ENCODE measurements around the gene LYPD3. TPM values are rescaled to one million over a fixed set of nuclear protein-coding genes. Genes with fewer than 3 reads are reported as not detected.

LYPD3 gene
- total RNA-seq, 1 donor from 2014 or later = 0.24 TPM

- H3K4me3 Mint-ChIP-seq = peak overlapping the region; percentile 83
- no peaks in the 10 kb centered on the region for H3K4me1 ChIP-seq
- no peaks in the 10 kb centered on the region for H3K79me2 ChIP-seq (ENCODE audit: low read depth)
- H3K9me3 Mint-ChIP-seq = no peaks in the 10 kb centered on the region
- peaks cover 3% of the 10 kb centered on the region for H3K27me3 Mint-ChIP-seq (ENCODE audit: insufficient read depth, low read depth)
- H3K4me1 Mint-ChIP-seq = peaks cover 5% of the 10 kb centered on the region
- H4K20me1 ChIP-seq (ENCODE audit: low read depth) = no peaks in the 10 kb centered on the region
- H3K27ac ChIP-seq = no peak overlapping the region
- H3K4me2 ChIP-seq = peak overlapping the region; percentile 75
- H3K36me3 ChIP-seq = no peaks in the 10 kb centered on the region
- H3K27me3 ChIP-seq = peaks cover 14% of the 10 kb centered on the region
- peaks cover 10% of the 10 kb centered on the region for H3F3A ChIP-seq (ENCODE audit: low read depth)
- no peak for TF ChIP-seq EZH2 (IDR thresholded peaks at IDR 0.05)
- TF ChIP-seq CTCF (IDR thresholded peaks at IDR 0.05) = no peak
- DNase-seq (ENCODE audit: low spot score) = peak; percentile 98
- H2AFZ ChIP-seq (replicated peaks) = peak overlapping the region; percentile 86
- H3K27ac Mint-ChIP-seq = peak overlapping the region; percentile 43
- no peak overlapping the region for H3K9ac ChIP-seq
- no peaks in the 10 kb centered on the region for H3K9me3 ChIP-seq (ENCODE audit: low read depth)
- H3K4me3 ChIP-seq = peak overlapping the region; percentile 40
- no peaks in the 10 kb centered on the region for H3K36me3 Mint-ChIP-seq
These were observed 9.7 kb upstream of the LYPD3 start for GRCh38 chr19:43474986-43475705.

- H3K9me3 Mint-ChIP-seq = no peaks in the 10 kb centered on the region
- Histone ChIP-seq H3K4me1 (no peaks in the 10 kb centered on the region), H3F3A (ENCODE audit: low read depth) (peaks cover 10% of the 10 kb centered on the region), H3K27ac (no peak overlapping the region), H2AFZ (replicated peaks) (no peak overlapping the region), H3K27me3 (peaks cover 14% of the 10 kb centered on the region), H3K79me2 (ENCODE audit: low read depth) (no peaks in the 10 kb centered on the region), H3K9me3 (ENCODE audit: low read depth) (no peaks in the 10 kb centered on the region), H4K20me1 (ENCODE audit: low read depth) (no peaks in the 10 kb centered on the region), H3K9ac (no peak overlapping the region), H3K4me2 (peak overlapping the region; percentile 75), H3K36me3 (no peaks in the 10 kb centered on the region), H3K4me3 (peak overlapping the region; percentile 40)
- no peak overlapping the region for H3K27ac Mint-ChIP-seq
- peaks cover 3% of the 10 kb centered on the region for H3K27me3 Mint-ChIP-seq (ENCODE audit: insufficient read depth, low read depth)
- no peaks in the 10 kb centered on the region for H3K36me3 Mint-ChIP-seq
- DNase-seq (ENCODE audit: low spot score) = no peak
- H3K4me3 Mint-ChIP-seq = peak overlapping the region; percentile 83
- TF ChIP-seq EZH2phosphoT487 (IDR thresholded peaks at IDR 0.05) (no peak), EZH2 (IDR thresholded peaks at IDR 0.05) (no peak), CTCF (IDR thresholded peaks at IDR 0.05) (no peak)
- H3K4me1 Mint-ChIP-seq = peaks cover 7% of the 10 kb centered on the region
These were observed 9.1 kb upstream of the LYPD3 start for GRCh38 chr19:43474487-43474886.

GRCh38 chr19:43471091-43471490 is 5.7 kb upstream of the LYPD3 start:
- Mint-ChIP-seq H3K36me3 (no peaks in the 10 kb centered on the region), H3K4me1 (peaks cover 11% of the 10 kb centered on the region), H3K4me3 (no peak overlapping the region), H3K27me3 (ENCODE audit: insufficient read depth, low read depth) (peaks cover 13% of the 10 kb centered on the region), H3K27ac (no peak overlapping the region), H3K9me3 (no peaks in the 10 kb centered on the region)
- H3K27ac ChIP-seq = no peak overlapping the region
- H3K9ac ChIP-seq = no peak overlapping the region
- H2AFZ ChIP-seq (replicated peaks) = no peak overlapping the region
- no peaks in the 10 kb centered on the region for H3K9me3 ChIP-seq (ENCODE audit: low read depth)
- H3K79me2 ChIP-seq (ENCODE audit: low read depth) = no peaks in the 10 kb centered on the region
- TF ChIP-seq EZH2phosphoT487 (IDR thresholded peaks at IDR 0.05) = no peak
- TF ChIP-seq CTCF (IDR thresholded peaks at IDR 0.05) = no peak
- TF ChIP-seq EZH2 (IDR thresholded peaks at IDR 0.05) = no peak
- DNase-seq (ENCODE audit: low spot score) = no peak
- H3K4me3 ChIP-seq = no peak overlapping the region
- H3K4me2 ChIP-seq = no peak overlapping the region
- no peaks in the 10 kb centered on the region for H4K20me1 ChIP-seq (ENCODE audit: low read depth)
- H3K4me1 ChIP-seq = no peaks in the 10 kb centered on the region
- H3K36me3 ChIP-seq = no peaks in the 10 kb centered on the region
- H3F3A ChIP-seq (ENCODE audit: low read depth) = peaks cover 10% of the 10 kb centered on the region
- H3K27me3 ChIP-seq = peaks cover 28% of the 10 kb centered on the region

Data from neural progenitor cell (in vitro differentiated cells).